H1 (cell line): ENCODE results near the gene PLGLB1. TPM values are rescaled to one million over a fixed set of nuclear protein-coding genes. Genes with fewer than 3 reads are reported as not detected.
"Not testable (repeated sequence)": the region's sequence is repeated elsewhere in the genome, so short reads cannot be mapped to it uniquely, and the experiment has no call there.

Experiments used
- CTCF ChIA-PET: fragments of 300-600 bp; sonication (Branson Sonifier 250); formaldehyde crosslinking; loops from one replicate; lab custom pipeline; 2021; ENCODE audit not compliant: partially characterized antibody; lab: Charles Lee
- POLR2A ChIA-PET: fragments of 300-600 bp; sonication (Branson Sonifier 250); formaldehyde crosslinking; loops from one replicate; lab custom pipeline; 2021; ENCODE audit warnings: inconsistent platforms; ENCODE audit not compliant: partially characterized antibody; lab: Charles Lee
- DNase-seq, 2 experiments: peaks; one replicate each; pipeline versions ENCODE4 v3.0.0 to v3.0.0-alpha.2; 2010 to 2022; ENCODE audit warnings: low spot score in 2 of 2, low read depth in 1 of 2, mixed read lengths in 1 of 2
- FAIRE-seq: peaks from 2 replicates; lab custom pipeline; 2011; peaks lifted over from hg19 to GRCh38; lab: Jason Lieb, UNC
- H2AFZ ChIP-seq: 2 replicates; pipeline ENCODE4 v1.8.1; 2012; ENCODE audit warnings: low read length, inconsistent platforms
- H2AK5ac ChIP-seq: 2 replicates; pipeline ENCODE4 v1.6.1; 2013; ENCODE audit warnings: low read depth, low read length
- H2BK120ac ChIP-seq: replicated peaks from 2 replicates; pipeline ENCODE3; 2013; ENCODE audit warnings: low read depth, low read length, inconsistent platforms
- H2BK12ac ChIP-seq: 2 replicates; pipeline ENCODE4 v1.6.1; 2013; ENCODE audit warnings: low read depth, low read length
- H2BK15ac ChIP-seq: 2 replicates; pipeline ENCODE4 v1.6.1; 2013; ENCODE audit warnings: low read length
- H2BK20ac ChIP-seq: 2 replicates; pipeline ENCODE4 v1.6.1; 2013; ENCODE audit warnings: low read length
- H2BK5ac ChIP-seq: 2 replicates; pipeline ENCODE4 v1.6.1; 2013; ENCODE audit warnings: low read depth, low read length
- H3K14ac ChIP-seq: 2 replicates; pipeline ENCODE4 v1.6.1; 2013; ENCODE audit warnings: inconsistent platforms; ENCODE audit not compliant: insufficient read length
- H3K18ac ChIP-seq: 2 replicates; pipeline ENCODE4 v1.6.1; 2013; ENCODE audit warnings: low read length; ENCODE audit errors: extremely low read depth
- H3K23ac ChIP-seq: 2 replicates; pipeline ENCODE4 v1.6.1; 2013; ENCODE audit warnings: inconsistent platforms; ENCODE audit not compliant: insufficient read length
- H3K23me2 ChIP-seq: 2 replicates; pipeline ENCODE4 v1.6.1; 2013; ENCODE audit warnings: low read depth, low read length
- H3K27ac ChIP-seq: 2 replicates; pipeline ENCODE4 v1.6.1; 2011; ENCODE audit warnings: low read depth, low read length, inconsistent platforms
- H3K27me3 ChIP-seq, 4 experiments: replicated peaks in 1 of 4; 1 replicate in 1 of 4; 2 replicates in 3 of 4; pipeline versions ENCODE4 v1.6.1 to v1.8.1; 2011 to 2013; ENCODE audit warnings: low read length in 3 of 4, mild to moderate bottlenecking in 3 of 4, inconsistent platforms in 2 of 4, mixed read lengths in 2 of 4, moderate library complexity in 1 of 4; ENCODE audit not compliant: control insufficient read depth in 3 of 4, insufficient read depth in 3 of 4; ENCODE audit errors: extremely low read depth in 1 of 4
- H3K36me3 ChIP-seq, 4 experiments: 2 replicates each; pipeline versions ENCODE4 v1.6.1 to v1.8.1; 2011 to 2013; ENCODE audit warnings: mild to moderate bottlenecking in 4 of 4, low read length in 3 of 4, moderate library complexity in 2 of 4, control low read depth in 1 of 4, inconsistent platforms in 1 of 4; ENCODE audit not compliant: insufficient read depth in 4 of 4, control insufficient read depth in 2 of 4
- H3K4ac ChIP-seq: replicated peaks from 2 replicates; pipeline ENCODE3; 2013; ENCODE audit warnings: low read length, low read depth, mixed read lengths, inconsistent platforms; ENCODE audit not compliant: insufficient read length
- H3K4me1 ChIP-seq, 4 experiments: replicated peaks in 1 of 4; 1 replicate in 1 of 4; 2 replicates in 3 of 4; pipeline versions ENCODE4 v1.6.1 to v1.8.1; 2011 to 2013; ENCODE audit warnings: low read length in 3 of 4, inconsistent platforms in 2 of 4, mixed read lengths in 1 of 4; ENCODE audit not compliant: insufficient read depth in 4 of 4, control insufficient read depth in 3 of 4
- H3K4me2 ChIP-seq, 2 experiments: 2 replicates each; pipeline versions ENCODE4 v1.6.1 to v1.8.1; 2011 to 2013; ENCODE audit warnings: low read depth in 2 of 2, low read length in 2 of 2, control low read depth in 1 of 2, inconsistent platforms in 1 of 2, mild to moderate bottlenecking in 1 of 2; ENCODE audit not compliant: insufficient read depth in 1 of 2
- H3K4me3 ChIP-seq, 4 experiments: fragments of 200-600, 300-600 bp in 1 of 4; sonication (generic), shearing (Covaris generic), sonication (Bioruptor Twin) in 1 of 4; 2 replicates each; pipeline versions ENCODE4 v1.5.1 to v1.8.1; 2011 to 2016; ENCODE audit warnings: low read length in 4 of 4, low read depth in 3 of 4, control low read depth in 2 of 4, inconsistent platforms in 2 of 4, mild to moderate bottlenecking in 2 of 4, mixed read lengths in 1 of 4, moderate library complexity in 1 of 4; ENCODE audit not compliant: insufficient read depth in 2 of 4; ENCODE audit errors: extremely low read depth in 1 of 4
- H3K56ac ChIP-seq: replicated peaks from 2 replicates; pipeline ENCODE3; 2013; ENCODE audit warnings: low read depth, mild to moderate bottlenecking, mixed read lengths, low read length, inconsistent platforms; ENCODE audit not compliant: insufficient read length
- H3K79me1 ChIP-seq: 2 replicates; pipeline ENCODE4 v1.6.1; 2013; ENCODE audit warnings: low read depth, low read length, control low read depth
- H3K79me2 ChIP-seq, 2 experiments: 2 replicates each; pipeline versions ENCODE4 v1.6.1 to v1.8.1; 2012 to 2013; ENCODE audit warnings: low read length in 2 of 2, mild to moderate bottlenecking in 2 of 2, inconsistent platforms in 1 of 2; ENCODE audit not compliant: insufficient read depth in 2 of 2, control insufficient read depth in 1 of 2
- H3K9ac ChIP-seq, 4 experiments: replicated peaks in 1 of 4; 1 replicate in 1 of 4; 2 replicates in 3 of 4; pipeline versions ENCODE4 v1.6.1 to v1.8.1; 2011 to 2013; ENCODE audit warnings: low read depth in 3 of 4, low read length in 3 of 4, control low read depth in 2 of 4, mild to moderate bottlenecking in 2 of 4, moderate library complexity in 2 of 4, inconsistent platforms in 1 of 4; ENCODE audit errors: extremely low read depth in 1 of 4
- H3K9me3 ChIP-seq, 2 experiments: 2 replicates each; pipeline versions ENCODE4 v1.6.1 to v1.8.1; 2012 to 2013; ENCODE audit warnings: mild to moderate bottlenecking in 2 of 2, moderate library complexity in 2 of 2, control low read depth in 1 of 2, inconsistent platforms in 1 of 2, low read depth in 1 of 2, low read length in 1 of 2, mixed read lengths in 1 of 2; ENCODE audit not compliant: insufficient read depth in 2 of 2
- H4K20me1 ChIP-seq, 2 experiments: replicated peaks in 1 of 2; 2 replicates each; pipeline versions ENCODE3 to v1.8.1; 2011 to 2013; ENCODE audit warnings: inconsistent platforms in 2 of 2, low read length in 2 of 2, mild to moderate bottlenecking in 1 of 2; ENCODE audit not compliant: insufficient read depth in 2 of 2, control insufficient read depth in 1 of 2
- H4K5ac ChIP-seq: 2 replicates; pipeline ENCODE4 v1.6.1; 2013; ENCODE audit warnings: low read length, low read depth, mixed read lengths, inconsistent platforms; ENCODE audit not compliant: insufficient read length
- H4K8ac ChIP-seq: 2 replicates; pipeline ENCODE4 v1.8.0; 2013; ENCODE audit warnings: mild to moderate bottlenecking, moderate library complexity, low read length, inconsistent platforms; ENCODE audit not compliant: insufficient read depth; ENCODE audit errors: extremely low read depth
- H4K91ac ChIP-seq: replicated peaks from 2 replicates; pipeline ENCODE3; 2013; ENCODE audit warnings: low read length, mixed read lengths, inconsistent platforms; ENCODE audit not compliant: insufficient read length
- WGBS, 2 experiments: shearing (Covaris generic) in 1 of 2; methylation state at CpG; one replicate each; pipeline versions ENCODE4 v1.1.6 to v1.1.7; 2013 to 2015; ENCODE audit warnings: low lambda C conversion rate in 2 of 2, mixed read lengths in 2 of 2, inconsistent platforms in 1 of 2, low coverage in 1 of 2, missing lambda C conversion rate in 1 of 2; ENCODE audit not compliant: insufficient replicate concordance in 2 of 2, insufficient coverage in 1 of 2, insufficient read length in 1 of 2; ENCODE audit errors: extremely low coverage in 1 of 2, missing lambda C conversion rate in 1 of 2; 5-methylcytosine and 5-hydroxymethylcytosine counted together
- polyA plus RNA-seq, 7 experiments: library from polyadenylated mRNA; depleted of rRNA in 3 of 7; stranded (reverse) in 5 of 7; unstranded in 2 of 7; fragments of >200 nt in 5 of 7; fragments of 200-250 nt in 2 of 7; gene quantifications; 1 replicate in 5 of 7; 2 replicates in 1 of 7; 4 replicates in 1 of 7; pipeline versions ENCODE4 v1.2.1 to v1.2.3, GENCODE V29; 2011 to 2013; ENCODE audit warnings: missing spikeins in 2 of 7, mixed read lengths in 2 of 7
- total RNA-seq: library from RNA; stranded (reverse); fragmentation: NEBNext Ultra II Directional; extraction: Animal tissue kit (Norgen Biotek cat#: 25700); gene quantifications from 2 replicates; pipeline ENCODE4 v1.2.1, GENCODE V29; 2021

The PLGLB1 gene
- total and polyA plus RNA-seq, 2 of the 8 experiments (the other 6 are each of a cell fraction or from before 2014, with no cell fraction given): 0.14 TPM; not detected in 1

GRCh38 chr2:87054375-87054774, 32.7 kb upstream of the PLGLB1 start:
- H3K27me3 ChIP-seq, POLR2A ChIA-PET, H4K91ac ChIP-seq, H3K4ac ChIP-seq, H3K23ac ChIP-seq, H3K27ac ChIP-seq, H4K20me1 ChIP-seq, H3K9me3 ChIP-seq, H3K9ac ChIP-seq, H3K23me2 ChIP-seq, H3K4me2 ChIP-seq, H3K79me2 ChIP-seq, H2BK12ac ChIP-seq, H4K5ac ChIP-seq, H3K4me3 ChIP-seq, DNase-seq, H3K56ac ChIP-seq, H2BK15ac ChIP-seq, H2AK5ac ChIP-seq, H4K8ac ChIP-seq, CTCF ChIA-PET, H3K36me3 ChIP-seq, FAIRE-seq, H3K18ac ChIP-seq, H2BK20ac ChIP-seq, H3K4me1 ChIP-seq, H3K79me1 ChIP-seq, H2AFZ ChIP-seq, H2BK5ac ChIP-seq, H2BK120ac ChIP-seq, H3K14ac ChIP-seq: not testable (repeated sequence)
- WGBS, 2 experiments: 90% methylated on average over 2 of the region's 4 CpGs; no CpG with 5 or more reads in 1 of the 2 experiments
